HS-27A (cell line): ENCODE data around the gene SCUBE2.
"Not testable (repeated sequence)": the region's sequence is repeated elsewhere in the genome, so short reads cannot be mapped to it uniquely, and the experiment has no call there.

ENCODE experiments used
- DNase-seq: peaks from one replicate; pipeline ENCODE4 v3.0.0-alpha.2; 2012; ENCODE audit warnings: low read depth, missing footprints

SCUBE2 gene

DNA sequence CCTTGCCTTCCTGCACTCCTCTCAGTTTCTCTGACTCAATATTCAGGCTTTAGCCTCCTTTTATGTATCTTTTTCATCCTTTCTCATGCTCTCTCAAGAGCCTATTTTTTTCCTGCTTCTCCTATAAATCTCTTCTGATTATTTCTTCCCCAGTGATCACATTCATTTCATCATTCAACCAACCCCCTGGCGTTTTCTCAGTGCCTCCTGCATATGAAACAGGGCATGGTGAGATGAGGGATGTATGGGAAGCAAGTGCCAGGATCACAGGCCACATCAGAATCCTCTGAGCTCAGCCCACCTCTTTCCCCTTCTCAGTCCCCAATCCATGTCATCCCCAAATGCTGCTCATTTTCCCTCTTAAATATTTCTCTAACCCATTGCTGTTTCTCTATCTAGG lies 48.9 kb downstream of the SCUBE2 start:
- DNase-seq, result no peak

GRCh38 chr11:9041747-9042146 lies 49.7 kb downstream of the SCUBE2 start:
- DNase-seq, result no peak

DNA sequence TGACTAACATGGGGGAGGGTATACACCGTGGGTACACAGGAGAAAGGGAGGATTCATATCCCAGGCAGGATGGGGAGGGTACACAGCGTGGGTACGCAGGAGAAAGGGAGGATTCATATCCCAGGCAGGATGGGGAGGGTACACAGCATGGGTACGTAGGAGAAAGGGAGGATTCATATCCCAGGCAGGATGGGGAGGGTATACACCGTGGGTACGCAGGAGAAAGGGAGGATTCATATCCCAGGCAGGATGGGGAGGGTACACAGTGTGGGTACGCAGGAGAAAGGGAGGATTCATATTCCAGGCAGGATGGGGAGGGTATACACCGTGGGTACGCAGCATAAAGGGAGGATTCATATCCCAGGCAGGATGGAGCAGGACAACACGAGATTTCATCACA lies 51.0 kb downstream of the SCUBE2 start:
- DNase-seq, result no peak

- no peak for DNase-seq
Measured at GRCh38 chr11:9039863-9040262, 51.5 kb downstream of the SCUBE2 start.

GRCh38 chr11:9039198-9039597 lies 52.2 kb downstream of the SCUBE2 start:
- no peak for DNase-seq

DNA sequence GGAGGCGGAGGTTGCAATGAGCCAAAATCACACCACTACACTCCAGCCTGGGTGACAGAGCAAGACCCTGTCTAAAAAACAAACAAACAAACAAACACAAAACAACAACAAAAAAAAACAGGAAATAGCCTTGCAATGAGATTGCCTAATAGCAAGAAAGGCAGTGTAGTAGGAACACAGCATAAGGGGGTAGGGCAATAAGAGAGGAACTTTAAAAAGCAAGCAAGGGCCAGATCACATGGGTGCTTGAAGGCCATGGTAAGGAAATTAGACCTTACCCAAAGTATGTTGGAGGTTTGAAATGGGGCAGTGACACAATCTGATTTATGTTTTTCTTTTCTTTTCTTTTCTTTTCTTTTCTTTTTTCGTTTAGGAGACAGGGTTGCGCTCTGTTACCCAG lies 52.9 kb downstream of the SCUBE2 start:
- no peak for DNase-seq

DNA sequence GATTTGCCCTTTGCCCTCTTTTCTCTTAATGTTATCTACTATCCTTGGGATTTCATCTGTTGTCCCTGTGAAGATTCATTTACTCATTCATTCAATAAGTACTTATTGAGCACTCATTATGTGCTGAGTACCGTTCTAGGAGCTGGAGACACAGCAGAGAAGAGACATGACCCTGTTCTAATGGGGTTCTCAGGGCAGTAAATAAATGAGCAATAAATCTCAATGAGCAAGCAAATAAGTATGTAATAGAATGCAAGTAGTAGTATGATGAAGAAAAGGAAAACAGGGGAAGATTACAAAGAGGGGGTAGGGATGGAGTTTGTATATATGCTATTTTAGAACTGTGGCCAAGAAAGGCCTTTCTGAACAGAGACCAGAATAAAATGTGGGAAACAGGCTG lies 53.4 kb downstream of the SCUBE2 start:
- DNase-seq, result no peak

GRCh38 chr11:9037046-9037780 lies 54.2 kb downstream of the SCUBE2 start:
- no peak for DNase-seq

GRCh38 chr11:9030601-9031000 lies 60.8 kb downstream of the SCUBE2 start:
- DNase-seq, result no peak

DNA sequence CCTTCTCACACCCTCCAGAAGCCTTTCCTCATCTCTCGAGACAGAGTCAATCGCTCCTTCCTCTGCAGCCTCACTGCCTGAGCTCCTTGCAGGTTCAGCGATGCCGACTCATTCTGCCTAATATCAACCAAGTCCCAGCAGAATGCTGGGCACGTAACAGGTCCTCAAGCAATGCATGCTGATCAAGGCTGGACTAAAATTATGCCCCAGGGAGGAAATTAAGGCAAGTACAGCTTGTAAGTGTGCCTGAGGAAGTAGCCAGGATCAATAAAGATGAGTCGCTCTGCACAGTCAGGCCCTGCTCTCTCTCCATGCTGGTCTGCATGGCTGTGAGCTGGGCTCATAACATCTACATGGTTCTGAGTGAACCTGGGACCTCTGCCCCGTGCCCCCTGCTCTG lies 62.0 kb downstream of the SCUBE2 start:
- no peak for DNase-seq

GRCh38 chr11:9028581-9028980 lies 62.8 kb downstream of the SCUBE2 start:
- no peak for DNase-seq

DNA sequence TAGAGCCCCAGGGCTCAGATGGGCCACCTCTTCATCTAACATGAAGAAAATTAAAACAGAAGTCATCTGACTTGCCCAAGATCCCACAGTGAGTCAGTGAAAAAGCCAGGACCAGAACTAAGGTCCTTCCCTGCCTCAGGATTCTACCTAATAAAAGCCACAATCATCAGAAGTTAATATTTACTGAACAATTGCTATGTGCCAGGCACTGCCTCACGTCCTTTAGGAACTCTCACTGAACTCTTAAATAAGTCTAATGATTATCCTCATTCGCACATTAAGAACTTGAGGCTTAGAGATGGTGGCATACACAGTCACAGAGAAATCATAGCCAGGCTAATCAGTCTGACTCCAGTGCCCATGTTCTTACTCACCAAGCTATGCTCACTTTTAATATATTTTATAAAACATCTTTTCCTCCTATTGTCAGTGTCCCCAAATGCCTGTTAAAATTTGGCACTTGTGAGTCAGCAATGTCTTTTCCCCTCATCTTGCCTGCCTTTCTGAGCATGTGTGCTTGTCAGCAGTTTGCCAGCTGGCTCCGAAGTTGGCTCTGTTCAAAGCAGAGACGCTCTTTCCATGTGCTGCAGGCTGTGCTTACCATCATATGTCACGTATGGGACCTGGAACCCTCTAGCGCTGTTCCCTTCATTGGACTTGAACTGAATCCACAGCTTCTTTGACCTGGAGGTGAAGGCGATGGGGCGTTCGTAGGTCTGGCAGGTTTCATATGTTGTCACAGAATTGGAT lies 66.1 kb downstream of the SCUBE2 start:
- DNase-seq, result no peak

DNA sequence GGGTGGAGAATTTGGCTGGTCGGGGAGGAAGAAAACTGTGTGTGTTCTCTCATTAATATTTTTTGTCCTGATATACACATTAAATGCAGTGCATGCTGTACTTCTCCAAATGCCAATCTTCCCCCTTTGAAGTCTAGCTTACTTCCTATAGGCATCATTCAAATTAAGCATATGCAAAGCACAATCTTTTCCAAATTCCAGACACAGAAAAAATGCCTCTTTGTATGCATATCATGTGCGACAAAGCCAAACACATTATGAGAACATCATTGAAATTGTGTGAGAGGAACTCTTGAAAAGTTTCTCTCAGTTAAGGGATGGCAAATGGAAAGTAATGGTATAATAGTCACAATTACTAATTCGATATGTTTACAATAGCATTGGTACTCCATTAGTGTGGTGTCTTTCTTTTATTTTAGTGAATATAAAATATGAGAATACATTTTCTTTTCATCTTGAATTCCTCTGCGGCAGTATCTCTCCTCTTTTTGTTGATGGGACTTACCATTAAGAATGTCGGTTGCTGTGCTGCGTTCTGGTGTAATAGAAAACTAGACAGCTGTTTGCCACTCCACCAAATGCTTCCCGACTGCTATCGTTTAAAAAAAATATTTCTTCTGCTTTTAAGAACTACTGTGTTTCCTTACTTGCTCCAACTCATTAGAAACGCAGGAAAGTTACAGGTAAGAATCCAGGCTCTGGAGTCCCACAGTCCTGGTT lies 68.3 kb downstream of the SCUBE2 start:
- no peak for DNase-seq

- DNase-seq, result no peak
Measured at GRCh38 chr11:9020916-9021315, 70.5 kb downstream of the SCUBE2 start.

DNA sequence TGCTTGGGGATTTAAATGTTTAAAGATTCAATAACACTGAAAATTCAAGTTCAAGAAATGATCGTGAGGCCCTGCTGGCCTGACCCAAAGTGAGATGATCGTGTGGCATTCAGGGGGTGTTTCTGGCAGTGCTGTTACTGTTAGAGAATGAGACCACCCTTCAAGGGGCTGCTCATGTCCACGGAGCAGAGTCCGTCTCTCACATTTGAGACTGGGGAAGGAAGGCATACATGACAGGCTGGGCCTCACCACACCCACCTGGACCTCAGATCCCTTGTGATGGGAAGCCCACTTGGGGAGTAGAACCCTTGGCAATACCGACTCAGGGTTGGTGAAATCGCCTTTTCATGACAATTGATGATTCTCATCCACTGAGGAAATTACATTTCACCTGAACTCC lies 71.5 kb downstream of the SCUBE2 start:
- DNase-seq, result no peak

DNA sequence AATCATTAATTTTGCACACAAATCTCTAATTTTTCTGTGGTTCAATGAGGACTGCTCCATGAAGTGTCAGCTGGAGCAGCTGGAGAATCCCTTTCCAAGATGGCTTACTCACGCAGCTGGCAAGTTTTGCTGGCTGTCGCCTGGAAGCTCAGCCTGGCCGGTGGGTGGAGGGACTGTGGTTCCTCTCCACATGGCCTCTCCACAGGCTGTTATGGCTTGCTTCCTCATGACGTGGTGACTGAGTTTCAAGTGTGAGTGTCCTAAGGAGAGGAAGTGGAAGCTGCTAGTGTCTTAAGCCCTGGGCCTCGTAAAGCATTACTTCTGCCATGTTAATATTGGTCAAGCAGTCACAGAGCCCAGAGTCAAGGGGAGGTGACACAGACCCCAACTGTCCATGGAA lies 73.6 kb downstream of the SCUBE2 start:
- no peak for DNase-seq

GRCh38 chr11:9016916-9017642 lies 74.3 kb downstream of the SCUBE2 start:
- DNase-seq, result no peak

DNA sequence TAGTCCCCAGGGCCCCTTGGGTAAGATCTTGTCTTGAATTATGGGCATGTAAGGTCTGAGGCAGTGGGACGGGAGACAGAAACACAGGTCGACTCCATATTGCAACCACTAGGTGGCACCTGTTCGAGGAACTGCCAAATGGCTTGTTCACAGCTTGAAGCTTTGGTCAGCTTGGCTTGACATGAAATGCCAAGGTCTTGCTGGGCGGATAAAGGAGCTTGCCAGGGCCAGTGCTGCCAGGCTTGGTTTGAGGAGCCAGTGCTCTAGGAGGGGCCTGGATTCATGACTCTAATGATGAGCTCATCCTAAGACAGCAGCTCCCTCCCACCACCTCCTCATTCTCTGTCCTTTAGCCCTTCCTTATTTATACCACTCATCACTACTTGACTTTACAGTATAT lies 75.7 kb downstream of the SCUBE2 start:
- peak; percentile 39 for DNase-seq

- no peak for DNase-seq
Measured at GRCh38 chr11:9014826-9015225, 76.6 kb downstream of the SCUBE2 start.

- no peak for DNase-seq
Measured at GRCh38 chr11:9013373-9013772, 78.0 kb downstream of the SCUBE2 start.

DNA sequence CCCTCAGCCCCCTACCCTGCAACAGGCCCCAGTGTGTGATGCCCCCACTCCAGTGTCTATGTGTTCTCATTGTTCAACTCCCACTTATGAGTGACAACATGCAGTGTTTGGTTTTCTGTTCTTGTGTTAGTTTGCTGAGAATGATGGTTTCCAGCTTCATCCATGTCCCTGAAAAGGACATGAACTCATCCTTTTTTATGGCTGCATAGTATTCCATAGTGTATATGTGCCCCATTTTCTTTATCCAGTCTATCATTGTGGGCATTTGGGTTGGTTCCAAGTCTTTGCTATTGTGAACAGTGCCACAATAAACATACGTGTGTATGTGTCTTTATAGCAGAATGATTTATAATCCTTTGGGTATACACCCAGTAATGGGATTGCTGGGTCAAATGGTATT lies 81.9 kb downstream of the SCUBE2 start:
- DNase-seq, result not testable (repeated sequence)

GRCh38 chr11:9008661-9009060 lies 82.7 kb downstream of the SCUBE2 start:
- no peak for DNase-seq
